Liver (tissue), 9 donors: Measurements from ENCODE around the gene NCAM1. TPM values are rescaled to one million over a fixed set of nuclear protein-coding genes. Genes with fewer than 3 reads are reported as not detected.
A peak's percentile ranks its signal among the peaks of the same experiment; 100 is the strongest.

Experiments
- DNase-seq: peaks from one replicate; pipeline ENCODE4 v3.0.0-alpha.2; 2017; ENCODE audit warnings: low spot score
- H3K27ac ChIP-seq, 2 donors: one replicate each; pipeline ENCODE4 v1.7.0; 2013; ENCODE audit warnings: inconsistent platforms in 2 of 2, low read length in 2 of 2, control low read depth in 1 of 2, low read depth in 1 of 2, mild to moderate bottlenecking in 1 of 2
- H3K27me3 ChIP-seq, 4 donors: one replicate each; pipeline versions ENCODE4 v1.6.1 to v1.7.0; 2013; ENCODE audit warnings: low read length in 3 of 4, inconsistent platforms in 1 of 4, mild to moderate bottlenecking in 1 of 4, moderate library complexity in 1 of 4; ENCODE audit not compliant: control insufficient read depth in 4 of 4, insufficient read depth in 4 of 4
- H3K36me3 ChIP-seq, 4 donors: one replicate each; pipeline versions ENCODE4 v1.6.1 to v1.7.0; 2013; ENCODE audit warnings: low read length in 3 of 4, mild to moderate bottlenecking in 3 of 4, low read depth in 1 of 4, moderate library complexity in 1 of 4; ENCODE audit not compliant: control insufficient read depth in 4 of 4, insufficient read depth in 3 of 4
- H3K4me1 ChIP-seq, 4 donors: one replicate each; pipeline versions ENCODE4 v1.6.1 to v1.7.0; 2013; ENCODE audit warnings: low read length in 3 of 4, mild to moderate bottlenecking in 3 of 4, moderate library complexity in 1 of 4; ENCODE audit not compliant: control insufficient read depth in 4 of 4, insufficient read depth in 4 of 4
- H3K4me3 ChIP-seq, 3 donors: one replicate each; pipeline versions ENCODE4 v1.6.1 to v1.7.0; 2013; ENCODE audit warnings: low read length in 3 of 3, control low read depth in 1 of 3, low read depth in 1 of 3, mild to moderate bottlenecking in 1 of 3
- H3K9ac ChIP-seq, 2 donors: one replicate each; pipeline ENCODE4 v1.7.0; 2013; ENCODE audit warnings: low read length in 2 of 2, mild to moderate bottlenecking in 2 of 2, moderate library complexity in 2 of 2, control low read depth in 1 of 2, low read depth in 1 of 2
- H3K9me3 ChIP-seq, 4 donors: one replicate each; pipeline versions ENCODE4 v1.6.1 to v1.7.0; 2013; ENCODE audit warnings: low read length in 3 of 4; ENCODE audit not compliant: control insufficient read depth in 4 of 4
- FOXA1 ChIP-seq: IDR thresholded peaks from 2 replicates; pipeline ENCODE4 v1.6.1; 2016; ENCODE audit warnings: antibody characterized with exemption
- FOXA2 ChIP-seq: IDR thresholded peaks from 2 replicates; pipeline ENCODE4 v1.6.1; 2016; ENCODE audit warnings: antibody characterized with exemption
- HNF4A ChIP-seq, 2 donors: conservative IDR thresholded peaks; 2 replicates each; pipeline ENCODE4 v1.6.1; 2016; ENCODE audit warnings: antibody characterized with exemption in 2 of 2, mild to moderate bottlenecking in 2 of 2
- NR2F2 ChIP-seq: IDR thresholded peaks from 2 replicates; pipeline ENCODE4 v1.6.1; 2016; ENCODE audit warnings: antibody characterized with exemption
- RAD21 ChIP-seq, 2 donors: IDR thresholded peaks; 2 replicates each; pipeline ENCODE4 v1.6.1; 2016; ENCODE audit warnings: antibody characterized with exemption in 2 of 2, mild to moderate bottlenecking in 2 of 2
- RXRA ChIP-seq, 2 donors: IDR thresholded peaks; 2 replicates each; pipeline ENCODE4 v1.6.1; 2017 to 2018; ENCODE audit warnings: antibody characterized with exemption in 2 of 2, mild to moderate bottlenecking in 1 of 2
- SP1 ChIP-seq: IDR thresholded peaks from 2 replicates; pipeline ENCODE4 v1.6.1; 2018; ENCODE audit warnings: antibody characterized with exemption, mild to moderate bottlenecking
- TAF1 ChIP-seq: conservative IDR thresholded peaks from 2 replicates; pipeline ENCODE4 v1.6.1; 2016; ENCODE audit warnings: antibody characterized with exemption, mild to moderate bottlenecking
- YY1 ChIP-seq: IDR thresholded peaks from 2 replicates; pipeline ENCODE4 v1.6.1; 2016; ENCODE audit warnings: antibody characterized with exemption, mild to moderate bottlenecking
- WGBS: extraction: QIAGEN DNeasy Blood & Tissue Kit; methylation state at CpG from one replicate; pipeline ENCODE4 v1.1.7; 2013; 5-methylcytosine and 5-hydroxymethylcytosine counted together
- polyA plus RNA-seq, 2 donors: library from polyadenylated mRNA; stranded (reverse) in 1 of 2; unstranded in 1 of 2; fragments of 200-250 nt in 1 of 2; fragments of >200 nt in 1 of 2; fragmentation: Nextera tagmentation in 1 of 2; extraction: Ambion mirVana in 1 of 2; gene quantifications; one replicate each; pipeline versions ENCODE4 v1.2.1 to v1.2.3, GENCODE V29; 2013 to 2015
- total RNA-seq, 2 donors: library from RNA; depleted of rRNA; stranded (reverse); fragments of >200 nt; gene quantifications; one replicate each; pipeline ENCODE4 v1.2.3, GENCODE V29; 2014
- TF ChIP-seq, protein P1 (sequence below): fragments of 150-350 bp; IDR thresholded peaks from 2 replicates; pipeline ENCODE4 v1.5.1; 2017; ENCODE audit warnings: improper control_type of control experiment, low read depth, low read length; ENCODE audit not compliant: missing input control
- TF ChIP-seq, protein P2 (sequence below): IDR thresholded peaks from 2 replicates; pipeline ENCODE4 v1.6.1; 2016; ENCODE audit warnings: antibody characterized with exemption
- TF ChIP-seq, protein P3 (sequence below): IDR thresholded peaks from 2 replicates; pipeline ENCODE4 v1.6.1; 2016; ENCODE audit warnings: antibody characterized with exemption
- TF ChIP-seq, protein P4 (sequence below): IDR thresholded peaks from 2 replicates; pipeline ENCODE4 v1.6.1; 2016; ENCODE audit warnings: antibody characterized with exemption
- TF ChIP-seq, protein P5 (sequence below): IDR thresholded peaks from 2 replicates; pipeline ENCODE4 v1.6.1; 2016; ENCODE audit warnings: antibody characterized with exemption, mild to moderate bottlenecking
- donor health status: healthy.
- donor health status: healthy.
- donor health status: healthy.
- donor health status: healthy.
- donor health status: healthy.

NCAM1 gene
- total and polyA plus RNA-seq, 4 donors, result 0.65 to 2.1 (median 0.88) TPM

DNA sequence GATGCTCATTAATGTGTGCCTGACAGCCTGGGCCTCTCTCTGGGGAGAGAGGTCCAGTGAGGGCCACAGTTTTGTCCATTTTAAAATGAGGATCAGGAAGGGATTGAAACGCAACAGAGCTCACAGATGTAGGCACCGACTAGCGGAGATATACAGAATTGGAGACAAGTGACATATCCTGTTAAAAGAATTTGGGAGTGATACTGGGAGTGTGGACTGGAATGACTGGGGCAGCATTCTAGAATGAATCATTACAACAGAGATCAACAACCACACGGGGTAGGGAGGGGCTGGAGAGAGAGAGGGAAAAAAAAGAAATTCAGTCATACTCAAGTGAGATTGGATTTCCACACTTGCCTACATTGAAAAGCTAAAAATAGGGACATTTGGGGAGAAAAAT is 2.5 kb upstream of the NCAM1 start:
- H3K9me3 ChIP-seq, result peaks cover 0 to 3% (median under 1%) of the 10 kb centered on the region in 4 donors
- no peak overlapping the region for H3K9ac ChIP-seq
- peaks cover 0 to 15% (median 7%) of the 10 kb centered on the region in 4 donors for H3K27me3 ChIP-seq
- H3K4me1 ChIP-seq, result peaks cover 12 to 28% (median 16%) of the 10 kb centered on the region in 4 donors
- DNase-seq, result no peak
- H3K4me3 ChIP-seq, result no peak overlapping the region
- TF ChIP-seq FOXA2 (no peak), RAD21 (IDR thresholded peaks at IDR 0.05) (peak; percentile 14 to 21)
- H3K27ac ChIP-seq, result no peak overlapping the region
- 34% methylated on average over 4 of the region's 4 CpGs for WGBS
- H3K36me3 ChIP-seq, result no peaks in the 10 kb centered on the region

DNA sequence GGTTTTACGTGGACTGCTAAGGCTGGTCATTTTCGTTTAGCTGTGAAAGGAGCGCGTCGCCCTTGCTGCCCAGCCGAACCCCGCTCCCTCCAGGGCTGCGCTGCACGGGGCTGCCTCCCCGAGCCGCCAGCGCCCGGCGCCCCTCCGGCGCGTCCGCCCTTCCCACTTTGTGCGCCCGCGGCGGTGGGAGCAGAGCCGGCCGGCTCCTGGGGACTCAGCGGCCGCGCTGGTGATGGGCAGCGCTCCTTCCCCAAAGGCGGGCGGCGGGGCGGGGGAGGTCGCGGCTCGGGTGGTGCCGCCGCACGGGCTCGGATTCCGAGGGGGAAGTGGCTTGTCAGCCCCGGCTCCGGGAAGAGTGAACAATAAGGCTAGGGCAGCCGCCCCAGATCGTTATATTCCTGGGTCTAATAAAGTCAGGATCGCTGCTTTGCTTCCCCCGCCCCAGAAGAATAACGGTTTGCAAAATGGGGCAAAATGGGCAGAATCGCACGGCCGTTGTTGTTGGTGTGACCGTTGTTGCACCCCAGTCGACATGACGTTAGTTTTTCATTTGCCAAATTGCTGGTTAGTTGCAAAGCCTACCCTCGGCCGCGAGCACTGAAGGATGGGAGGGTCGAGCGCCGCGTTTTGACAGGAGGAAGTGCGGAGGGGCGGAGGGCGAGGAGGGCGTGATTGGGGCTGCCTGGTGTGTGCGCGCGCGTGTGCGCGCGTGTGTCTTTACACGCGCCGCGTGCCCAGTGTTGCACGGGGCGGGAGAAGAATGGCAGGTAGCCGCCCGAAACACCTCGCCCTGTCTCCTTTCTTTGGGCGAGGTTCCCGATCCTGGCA is 745 bp downstream of the NCAM1 start:
- Histone ChIP-seq H3K4me3 (peak overlapping the region; percentile 37 to 65 (median 41)), H3K4me1 (peaks cover 12 to 29% (median 16%) of the 10 kb centered on the region in 4 donors), H3K27me3 (peaks cover 0 to 16% (median 6%) of the 10 kb centered on the region in 4 donors), H3K36me3 (no peaks in the 10 kb centered on the region), H3K9ac (no peak overlapping the region), H3K9me3 (no peaks in the 10 kb centered on the region), H3K27ac (no peak overlapping the region)
- WGBS, result 2% methylated on average over 82 of the region's 82 CpGs
- no peak for TF ChIP-seq RXRA (IDR thresholded peaks at IDR 0.05)
- no peak for TF ChIP-seq FOXA1
- no peak for TF ChIP-seq SP1
- TF ChIP-seq, protein P1, sequence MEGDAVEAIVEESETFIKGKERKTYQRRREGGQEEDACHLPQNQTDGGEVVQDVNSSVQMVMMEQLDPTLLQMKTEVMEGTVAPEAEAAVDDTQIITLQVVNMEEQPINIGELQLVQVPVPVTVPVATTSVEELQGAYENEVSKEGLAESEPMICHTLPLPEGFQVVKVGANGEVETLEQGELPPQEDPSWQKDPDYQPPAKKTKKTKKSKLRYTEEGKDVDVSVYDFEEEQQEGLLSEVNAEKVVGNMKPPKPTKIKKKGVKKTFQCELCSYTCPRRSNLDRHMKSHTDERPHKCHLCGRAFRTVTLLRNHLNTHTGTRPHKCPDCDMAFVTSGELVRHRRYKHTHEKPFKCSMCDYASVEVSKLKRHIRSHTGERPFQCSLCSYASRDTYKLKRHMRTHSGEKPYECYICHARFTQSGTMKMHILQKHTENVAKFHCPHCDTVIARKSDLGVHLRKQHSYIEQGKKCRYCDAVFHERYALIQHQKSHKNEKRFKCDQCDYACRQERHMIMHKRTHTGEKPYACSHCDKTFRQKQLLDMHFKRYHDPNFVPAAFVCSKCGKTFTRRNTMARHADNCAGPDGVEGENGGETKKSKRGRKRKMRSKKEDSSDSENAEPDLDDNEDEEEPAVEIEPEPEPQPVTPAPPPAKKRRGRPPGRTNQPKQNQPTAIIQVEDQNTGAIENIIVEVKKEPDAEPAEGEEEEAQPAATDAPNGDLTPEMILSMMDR, result no peak
- TF ChIP-seq, protein P2, sequence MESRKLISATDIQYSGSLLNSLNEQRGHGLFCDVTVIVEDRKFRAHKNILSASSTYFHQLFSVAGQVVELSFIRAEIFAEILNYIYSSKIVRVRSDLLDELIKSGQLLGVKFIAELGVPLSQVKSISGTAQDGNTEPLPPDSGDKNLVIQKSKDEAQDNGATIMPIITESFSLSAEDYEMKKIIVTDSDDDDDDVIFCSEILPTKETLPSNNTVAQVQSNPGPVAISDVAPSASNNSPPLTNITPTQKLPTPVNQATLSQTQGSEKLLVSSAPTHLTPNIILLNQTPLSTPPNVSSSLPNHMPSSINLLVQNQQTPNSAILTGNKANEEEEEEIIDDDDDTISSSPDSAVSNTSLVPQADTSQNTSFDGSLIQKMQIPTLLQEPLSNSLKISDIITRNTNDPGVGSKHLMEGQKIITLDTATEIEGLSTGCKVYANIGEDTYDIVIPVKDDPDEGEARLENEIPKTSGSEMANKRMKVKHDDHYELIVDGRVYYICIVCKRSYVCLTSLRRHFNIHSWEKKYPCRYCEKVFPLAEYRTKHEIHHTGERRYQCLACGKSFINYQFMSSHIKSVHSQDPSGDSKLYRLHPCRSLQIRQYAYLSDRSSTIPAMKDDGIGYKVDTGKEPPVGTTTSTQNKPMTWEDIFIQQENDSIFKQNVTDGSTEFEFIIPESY, result no peak
- TF ChIP-seq YY1, result no peak
- no peak for TF ChIP-seq TAF1
- TF ChIP-seq, protein P3, sequence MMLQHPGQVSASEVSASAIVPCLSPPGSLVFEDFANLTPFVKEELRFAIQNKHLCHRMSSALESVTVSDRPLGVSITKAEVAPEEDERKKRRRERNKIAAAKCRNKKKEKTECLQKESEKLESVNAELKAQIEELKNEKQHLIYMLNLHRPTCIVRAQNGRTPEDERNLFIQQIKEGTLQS, result no peak
- no peak for TF ChIP-seq RAD21 (IDR thresholded peaks at IDR 0.05)
- TF ChIP-seq, protein P4, sequence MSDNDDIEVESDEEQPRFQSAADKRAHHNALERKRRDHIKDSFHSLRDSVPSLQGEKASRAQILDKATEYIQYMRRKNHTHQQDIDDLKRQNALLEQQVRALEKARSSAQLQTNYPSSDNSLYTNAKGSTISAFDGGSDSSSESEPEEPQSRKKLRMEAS, result no peak
- TF ChIP-seq NR2F2, result no peak
- TF ChIP-seq, protein P5, sequence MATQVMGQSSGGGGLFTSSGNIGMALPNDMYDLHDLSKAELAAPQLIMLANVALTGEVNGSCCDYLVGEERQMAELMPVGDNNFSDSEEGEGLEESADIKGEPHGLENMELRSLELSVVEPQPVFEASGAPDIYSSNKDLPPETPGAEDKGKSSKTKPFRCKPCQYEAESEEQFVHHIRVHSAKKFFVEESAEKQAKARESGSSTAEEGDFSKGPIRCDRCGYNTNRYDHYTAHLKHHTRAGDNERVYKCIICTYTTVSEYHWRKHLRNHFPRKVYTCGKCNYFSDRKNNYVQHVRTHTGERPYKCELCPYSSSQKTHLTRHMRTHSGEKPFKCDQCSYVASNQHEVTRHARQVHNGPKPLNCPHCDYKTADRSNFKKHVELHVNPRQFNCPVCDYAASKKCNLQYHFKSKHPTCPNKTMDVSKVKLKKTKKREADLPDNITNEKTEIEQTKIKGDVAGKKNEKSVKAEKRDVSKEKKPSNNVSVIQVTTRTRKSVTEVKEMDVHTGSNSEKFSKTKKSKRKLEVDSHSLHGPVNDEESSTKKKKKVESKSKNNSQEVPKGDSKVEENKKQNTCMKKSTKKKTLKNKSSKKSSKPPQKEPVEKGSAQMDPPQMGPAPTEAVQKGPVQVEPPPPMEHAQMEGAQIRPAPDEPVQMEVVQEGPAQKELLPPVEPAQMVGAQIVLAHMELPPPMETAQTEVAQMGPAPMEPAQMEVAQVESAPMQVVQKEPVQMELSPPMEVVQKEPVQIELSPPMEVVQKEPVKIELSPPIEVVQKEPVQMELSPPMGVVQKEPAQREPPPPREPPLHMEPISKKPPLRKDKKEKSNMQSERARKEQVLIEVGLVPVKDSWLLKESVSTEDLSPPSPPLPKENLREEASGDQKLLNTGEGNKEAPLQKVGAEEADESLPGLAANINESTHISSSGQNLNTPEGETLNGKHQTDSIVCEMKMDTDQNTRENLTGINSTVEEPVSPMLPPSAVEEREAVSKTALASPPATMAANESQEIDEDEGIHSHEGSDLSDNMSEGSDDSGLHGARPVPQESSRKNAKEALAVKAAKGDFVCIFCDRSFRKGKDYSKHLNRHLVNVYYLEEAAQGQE, result no peak
- no peak for TF ChIP-seq HNF4A (conservative IDR thresholded peaks at IDR 0.05)
- no peak for DNase-seq
